Mucosa of descending colon (tissue), 3 donors: Measurements from ENCODE around the gene MYORG. TPM values are rescaled to one million over a fixed set of nuclear protein-coding genes. Genes with fewer than 3 reads are reported as not detected.
"Not testable (repeated sequence)": the region's sequence is repeated elsewhere in the genome, so short reads cannot be mapped to it uniquely, and the experiment has no call there.

Experiments
- ATAC-seq: fragments of 200-7000 bp; cut with Tn5 transposase; one replicate; pipeline ENCODE4 v1.9.1; 2020; ENCODE audit warnings: mild to moderate bottlenecking, moderate library complexity
- DNase-seq, 3 donors: peaks; one replicate each; pipeline ENCODE4 v3.0.0-alpha.2; 2020
- H3K36me3 ChIP-seq: fragments of 200-600 bp; one replicate; pipeline ENCODE4 v1.8.0; 2021; ENCODE audit warnings: low read depth, mild to moderate bottlenecking
- H3K4me1 ChIP-seq: fragments of 200-600 bp; one replicate; pipeline ENCODE4 v1.8.0; 2021; ENCODE audit warnings: low read depth, mild to moderate bottlenecking
- H3K4me3 ChIP-seq: fragments of 200-600 bp; one replicate; pipeline ENCODE4 v1.8.0; 2021; ENCODE audit warnings: mild to moderate bottlenecking
- H3K9me3 ChIP-seq: fragments of 200-600 bp; one replicate; pipeline ENCODE4 v1.8.0; 2021; ENCODE audit warnings: mild to moderate bottlenecking
- CTCF ChIP-seq: fragments of 200-600 bp; IDR thresholded peaks from one replicate; pipeline ENCODE4 v1.8.0; 2022; ENCODE audit warnings: antibody characterized with exemption, mild to moderate bottlenecking
- intact Hi-C, 2 donors: fragments of 100-400 bp; cut with DNase I in 1 of 2; cut with micrococcal nuclease in 1 of 2; formaldehyde crosslinking; loops; one replicate each; pipeline versions ENCODE4 v1.11.0 to v1.11.1; 2022; cut with DNase I, micrococcal nuclease
- total RNA-seq, 3 donors: library from RNA; stranded (reverse); fragmentation: NEBNext Ultra II Directional in 2 of 3; extraction: Animal tissue kit (Norgen Biotek cat#: 25700) in 2 of 3; gene quantifications; one replicate each; pipeline versions ENCODE4 v1.2.1 to v1.2.4, GENCODE V29; 2021 to 2023
- donor health status: DM: no; HTN: no; CAD: no; lungs with moderate emphysema.
- donor health status: DM: no; HTN: no; CAD: no.
- donor health status: DM: no; HTN: yes; CAD: no.

MYORG gene
- total RNA-seq, 3 donors from 2014 or later = 48.8 to 88.2 (median 63.4) TPM

GRCh38 chr9:34370970-34371880 lies 5.5 kb downstream of the MYORG start:
- Histone ChIP-seq H3K4me3 (no peak overlapping the region), H3K4me1 (peaks cover 4% of the 10 kb centered on the region), H3K36me3 (no peaks in the 10 kb centered on the region), H3K9me3 (no peaks in the 10 kb centered on the region)
- no peak for TF ChIP-seq CTCF
- DNase-seq (no peak), ATAC-seq (no peak)
- intact Hi-C loops = no loop called here

- no peak for ATAC-seq
- no peak for DNase-seq
- no peak overlapping the region for H3K4me3 ChIP-seq
- peaks cover 4% of the 10 kb centered on the region for H3K4me1 ChIP-seq
- TF ChIP-seq CTCF = no peak
- H3K36me3 ChIP-seq = no peaks in the 10 kb centered on the region
- intact Hi-C loops = no loop called here
- H3K9me3 ChIP-seq = no peaks in the 10 kb centered on the region
Measured at GRCh38 chr9:34370335-34370969, 6.2 kb downstream of the MYORG start.

GRCh38 chr9:34369636-34370035 lies 7.1 kb downstream of the MYORG start:
- Histone ChIP-seq H3K4me3 (no peak overlapping the region), H3K36me3 (no peaks in the 10 kb centered on the region), H3K9me3 (no peaks in the 10 kb centered on the region), H3K4me1 (peaks cover 4% of the 10 kb centered on the region)
- intact Hi-C loops = no loop called here
- DNase-seq (no peak), ATAC-seq (no peak)
- no peak for TF ChIP-seq CTCF

GRCh38 chr9:34368796-34369195 lies 7.9 kb downstream of the MYORG start:
- H3K4me3 ChIP-seq, DNase-seq, ATAC-seq, H3K4me1 ChIP-seq, intact Hi-C loops, H3K9me3 ChIP-seq, H3K36me3 ChIP-seq: not testable (repeated sequence)

GRCh38 chr9:34367751-34368410 lies 8.8 kb downstream of the MYORG start:
- DNase-seq, H3K4me1 ChIP-seq: not testable (repeated sequence)

GRCh38 chr9:34366365-34366764 lies 10.3 kb downstream of the MYORG start:
- no peak for TF ChIP-seq CTCF
- no peak for DNase-seq
- intact Hi-C loops = no loop called here
- ATAC-seq = no peak
- Histone ChIP-seq H3K4me3 (no peak overlapping the region), H3K36me3 (no peaks in the 10 kb centered on the region), H3K9me3 (no peaks in the 10 kb centered on the region), H3K4me1 (no peaks in the 10 kb centered on the region)

More at GRCh38 chr9:34367751-34368410, 8.8 kb downstream of the MYORG start:
- intact Hi-C loops, H3K9me3 ChIP-seq, ATAC-seq, H3K36me3 ChIP-seq, H3K4me3 ChIP-seq: not testable (repeated sequence)
